Parathyroid adenoma (tissue), 2 donors: ENCODE data around the gene KLRC4.
"Not testable (repeated sequence)": the region's sequence is repeated elsewhere in the genome, so short reads cannot be mapped to it uniquely, and the experiment has no call there.

Source experiments
- H2AFZ ChIP-seq: fragments of 300-600 bp; sonication (generic); one replicate; pipeline ENCODE4 v1.7.0; 2017; ENCODE audit warnings: antibody characterized with exemption, mild to moderate bottlenecking
- H3K27ac ChIP-seq: fragments of 300-600 bp; sonication (generic); one replicate; pipeline ENCODE4 v1.7.0; 2017
- H3K27me3 ChIP-seq: fragments of 300-600 bp; sonication (generic); one replicate; pipeline ENCODE4 v1.7.0; 2017; ENCODE audit warnings: low read length; ENCODE audit not compliant: control insufficient read depth, insufficient read depth
- H3K36me3 ChIP-seq: fragments of 300-600 bp; sonication (generic); one replicate; pipeline ENCODE4 v1.7.0; 2017; ENCODE audit warnings: low read length; ENCODE audit not compliant: control insufficient read depth, insufficient read depth
- H3K4me1 ChIP-seq: fragments of 300-600 bp; sonication (generic); one replicate; pipeline ENCODE4 v1.7.0; 2017; ENCODE audit warnings: control low read depth
- H3K4me2 ChIP-seq: fragments of 300-600 bp; sonication (generic); one replicate; pipeline ENCODE4 v1.7.0; 2017; ENCODE audit warnings: low read length
- H3K4me3 ChIP-seq: fragments of 300-600 bp; sonication (generic); one replicate; pipeline ENCODE4 v1.7.0; 2017; ENCODE audit warnings: low read depth, low read length
- H3K79me2 ChIP-seq: fragments of 300-600 bp; sonication (generic); one replicate; pipeline ENCODE4 v1.7.0; 2017; ENCODE audit warnings: control low read depth
- H3K9ac ChIP-seq: fragments of 300-600 bp; sonication (generic); one replicate; pipeline ENCODE4 v1.7.0; 2017; ENCODE audit warnings: mild to moderate bottlenecking
- H3K9me3 ChIP-seq: fragments of 300-600 bp; sonication (generic); one replicate; pipeline ENCODE4 v1.7.0; 2017; ENCODE audit warnings: low read length; ENCODE audit not compliant: control insufficient read depth
- CTCF ChIP-seq: fragments of 300-600 bp; sonication (generic); IDR thresholded peaks from one replicate; pipeline ENCODE4 v1.7.0; 2017; ENCODE audit warnings: antibody characterized with exemption, mild to moderate bottlenecking
- donor health status: primary hyperparathyroidism.

The KLRC4 gene

GRCh38 chr12:10404798-10405197 is 4.8 kb downstream of the KLRC4 start:
- Histone ChIP-seq H3K4me3 (no peak overlapping the region), H3K36me3 (no peaks in the 10 kb centered on the region), H3K9ac (no peak overlapping the region), H2AFZ (no peak overlapping the region), H3K79me2 (no peaks in the 10 kb centered on the region), H3K27me3 (no peaks in the 10 kb centered on the region), H3K27ac (no peak overlapping the region), H3K4me2 (no peak overlapping the region), H3K4me1 (no peaks in the 10 kb centered on the region), H3K9me3 (no peaks in the 10 kb centered on the region)
- no peak for TF ChIP-seq CTCF

GRCh38 chr12:10400829-10401228 is 8.7 kb downstream of the KLRC4 start:
- no peak overlapping the region for H3K4me2 ChIP-seq
- no peak overlapping the region for H3K9ac ChIP-seq
- no peaks in the 10 kb centered on the region for H3K27me3 ChIP-seq
- H2AFZ ChIP-seq = no peak overlapping the region
- no peaks in the 10 kb centered on the region for H3K4me1 ChIP-seq
- H3K36me3 ChIP-seq = no peaks in the 10 kb centered on the region
- no peak overlapping the region for H3K4me3 ChIP-seq
- H3K27ac ChIP-seq = no peak overlapping the region
- no peaks in the 10 kb centered on the region for H3K79me2 ChIP-seq
- no peaks in the 10 kb centered on the region for H3K9me3 ChIP-seq
- no peak for TF ChIP-seq CTCF

GRCh38 chr12:10398168-10398567 is 11.4 kb downstream of the KLRC4 start:
- H2AFZ ChIP-seq = no peak overlapping the region
- no peak overlapping the region for H3K27ac ChIP-seq
- no peaks in the 10 kb centered on the region for H3K27me3 ChIP-seq
- H3K9ac ChIP-seq = no peak overlapping the region
- H3K4me2 ChIP-seq = no peak overlapping the region
- no peaks in the 10 kb centered on the region for H3K4me1 ChIP-seq
- no peak overlapping the region for H3K4me3 ChIP-seq
- no peaks in the 10 kb centered on the region for H3K9me3 ChIP-seq
- H3K36me3 ChIP-seq = no peaks in the 10 kb centered on the region
- no peak for TF ChIP-seq CTCF
- H3K79me2 ChIP-seq = no peaks in the 10 kb centered on the region

- Histone ChIP-seq H3K27me3 (no peaks in the 10 kb centered on the region), H3K9ac (no peak overlapping the region), H2AFZ (no peak overlapping the region), H3K79me2 (no peaks in the 10 kb centered on the region), H3K4me3 (no peak overlapping the region), H3K4me1 (no peaks in the 10 kb centered on the region), H3K9me3 (no peaks in the 10 kb centered on the region), H3K4me2 (no peak overlapping the region), H3K27ac (no peak overlapping the region), H3K36me3 (no peaks in the 10 kb centered on the region)
- TF ChIP-seq CTCF = no peak
These were observed 12.3 kb downstream of the KLRC4 start for GRCh38 chr12:10397296-10397695.

GRCh38 chr12:10396176-10396575 is 13.4 kb downstream of the KLRC4 start:
- H3K79me2 ChIP-seq, H3K36me3 ChIP-seq, H3K27ac ChIP-seq, H3K9ac ChIP-seq, H3K27me3 ChIP-seq, H2AFZ ChIP-seq, H3K4me1 ChIP-seq, H3K4me3 ChIP-seq, H3K4me2 ChIP-seq, H3K9me3 ChIP-seq: not testable (repeated sequence)
